ENCODE data around the gene PROX1.

Gene PROX1

GRCh38 chr1:213953806-213954205 is 34.0 kb upstream of the PROX1 start:
- Histone ChIP-seq H3K4me3 (ENCODE audit: insufficient read length, low read depth) (no peak overlapping the region), H3K4me1 (ENCODE audit: insufficient read depth, insufficient read length) (no peaks in the 10 kb centered on the region), H3K9ac (ENCODE audit: insufficient read length, low read depth) (no peak overlapping the region), H3K9me3 (ENCODE audit: insufficient read depth, low read length) (no peaks in the 10 kb centered on the region), H3K36me3 (ENCODE audit: insufficient read depth, insufficient read length, low read length) (no peaks in the 10 kb centered on the region), H3K27me3 (ENCODE audit: insufficient read depth, insufficient read length) (no peaks in the 10 kb centered on the region)
- no peak for TF ChIP-seq YY1 (IDR thresholded peaks at IDR 0.05; ENCODE audit: insufficient read depth, insufficient read length)
- no peak for TF ChIP-seq ZNF274 (IDR thresholded peaks at IDR 0.05; ENCODE audit: low read depth, low read length)
- no peak for TF ChIP-seq SUZ12 (IDR thresholded peaks at IDR 0.05; ENCODE audit: extremely low read depth, insufficient read depth, insufficient read length)
- DNase-seq (ENCODE audit: low read depth, low spot score), result no peak

DNA sequence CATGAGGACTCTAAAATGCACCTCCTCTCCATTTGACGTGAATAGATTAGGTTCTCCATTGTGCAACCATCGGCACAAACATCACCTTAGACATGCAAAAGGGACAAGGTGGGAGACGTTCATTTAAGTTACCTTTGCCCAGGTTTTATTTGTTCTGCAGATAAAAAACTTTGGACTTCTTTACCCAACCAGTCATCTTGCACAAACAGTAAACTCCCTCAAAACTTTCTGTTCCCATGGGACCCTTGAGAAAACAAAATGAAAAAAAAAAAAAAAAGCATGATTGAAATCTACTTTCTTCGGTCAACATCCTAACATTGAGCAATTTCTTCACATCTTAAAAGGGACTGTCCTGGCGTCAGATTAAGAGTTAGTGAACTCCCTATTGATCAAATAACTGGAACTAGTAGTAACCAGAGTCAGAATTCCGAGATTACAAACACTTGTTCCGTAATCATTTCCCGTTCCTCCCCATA is 31.4 kb upstream of the PROX1 start:
- Histone ChIP-seq H3K27me3 (ENCODE audit: insufficient read depth, insufficient read length) (no peaks in the 10 kb centered on the region), H3K4me1 (ENCODE audit: insufficient read depth, insufficient read length) (no peaks in the 10 kb centered on the region), H3K4me3 (ENCODE audit: insufficient read length, low read depth) (no peak overlapping the region), H3K36me3 (ENCODE audit: insufficient read depth, insufficient read length, low read length) (no peaks in the 10 kb centered on the region), H3K9me3 (ENCODE audit: insufficient read depth, low read length) (no peaks in the 10 kb centered on the region), H3K9ac (ENCODE audit: insufficient read length, low read depth) (no peak overlapping the region)
- TF ChIP-seq SUZ12 (IDR thresholded peaks at IDR 0.05; ENCODE audit: extremely low read depth, insufficient read depth, insufficient read length) (no peak), ZNF274 (IDR thresholded peaks at IDR 0.05; ENCODE audit: low read depth, low read length) (no peak), YY1 (IDR thresholded peaks at IDR 0.05; ENCODE audit: insufficient read depth, insufficient read length) (no peak)
- DNase-seq (ENCODE audit: low read depth, low spot score), result no peak

GRCh38 chr1:213958346-213958745 is 29.4 kb upstream of the PROX1 start:
- no peaks in the 10 kb centered on the region for H3K4me1 ChIP-seq (ENCODE audit: insufficient read depth, insufficient read length)
- H3K4me3 ChIP-seq (ENCODE audit: insufficient read length, low read depth), result no peak overlapping the region
- H3K9ac ChIP-seq (ENCODE audit: insufficient read length, low read depth), result no peak overlapping the region
- no peaks in the 10 kb centered on the region for H3K36me3 ChIP-seq (ENCODE audit: insufficient read depth, insufficient read length, low read length)
- no peaks in the 10 kb centered on the region for H3K9me3 ChIP-seq (ENCODE audit: insufficient read depth, low read length)
- no peak for DNase-seq (ENCODE audit: low read depth, low spot score)
- H3K27me3 ChIP-seq (ENCODE audit: insufficient read depth, insufficient read length), result no peaks in the 10 kb centered on the region
- no peak for TF ChIP-seq SUZ12 (IDR thresholded peaks at IDR 0.05; ENCODE audit: extremely low read depth, insufficient read depth, insufficient read length)
- no peak for TF ChIP-seq YY1 (IDR thresholded peaks at IDR 0.05; ENCODE audit: insufficient read depth, insufficient read length)
- no peak for TF ChIP-seq ZNF274 (IDR thresholded peaks at IDR 0.05; ENCODE audit: low read depth, low read length)

DNA sequence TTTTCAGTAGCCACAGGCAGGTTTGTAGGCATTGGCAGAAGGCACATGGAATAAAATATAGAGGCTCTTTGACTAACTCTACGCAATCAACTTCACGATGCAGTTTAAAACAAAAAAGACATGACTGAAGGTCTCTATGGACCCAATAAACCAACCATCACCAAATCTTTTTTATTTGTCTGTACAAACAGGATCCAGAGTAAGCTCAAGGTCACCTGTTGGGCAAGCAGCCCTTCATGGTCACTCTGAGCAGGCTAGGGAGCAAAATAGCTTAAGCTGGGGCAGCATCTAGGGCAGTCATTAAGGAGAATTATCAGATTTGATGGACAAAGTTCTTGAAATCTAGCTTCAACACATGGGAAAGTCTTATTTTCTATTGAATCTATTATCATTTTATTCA is 26.8 kb upstream of the PROX1 start:
- no peak overlapping the region for H3K4me3 ChIP-seq (ENCODE audit: insufficient read length, low read depth)
- no peak for TF ChIP-seq ZNF274 (IDR thresholded peaks at IDR 0.05; ENCODE audit: low read depth, low read length)
- TF ChIP-seq YY1 (IDR thresholded peaks at IDR 0.05; ENCODE audit: insufficient read depth, insufficient read length), result no peak
- no peak for TF ChIP-seq SUZ12 (IDR thresholded peaks at IDR 0.05; ENCODE audit: extremely low read depth, insufficient read depth, insufficient read length)
- no peaks in the 10 kb centered on the region for H3K36me3 ChIP-seq (ENCODE audit: insufficient read depth, insufficient read length, low read length)
- no peaks in the 10 kb centered on the region for H3K27me3 ChIP-seq (ENCODE audit: insufficient read depth, insufficient read length)
- no peaks in the 10 kb centered on the region for H3K9me3 ChIP-seq (ENCODE audit: insufficient read depth, low read length)
- DNase-seq (ENCODE audit: low read depth, low spot score), result no peak
- H3K9ac ChIP-seq (ENCODE audit: insufficient read length, low read depth), result no peak overlapping the region
- H3K4me1 ChIP-seq (ENCODE audit: insufficient read depth, insufficient read length), result no peaks in the 10 kb centered on the region

GRCh38 chr1:213962508-213962907 is 25.3 kb upstream of the PROX1 start:
- no peaks in the 10 kb centered on the region for H3K27me3 ChIP-seq (ENCODE audit: insufficient read depth, insufficient read length)
- H3K9me3 ChIP-seq (ENCODE audit: insufficient read depth, low read length), result no peaks in the 10 kb centered on the region
- no peaks in the 10 kb centered on the region for H3K4me1 ChIP-seq (ENCODE audit: insufficient read depth, insufficient read length)
- no peak overlapping the region for H3K9ac ChIP-seq (ENCODE audit: insufficient read length, low read depth)
- DNase-seq (ENCODE audit: low read depth, low spot score), result no peak
- no peaks in the 10 kb centered on the region for H3K36me3 ChIP-seq (ENCODE audit: insufficient read depth, insufficient read length, low read length)
- H3K4me3 ChIP-seq (ENCODE audit: insufficient read length, low read depth), result no peak overlapping the region
- no peak for TF ChIP-seq ZNF274 (IDR thresholded peaks at IDR 0.05; ENCODE audit: low read depth, low read length)
- no peak for TF ChIP-seq SUZ12 (IDR thresholded peaks at IDR 0.05; ENCODE audit: extremely low read depth, insufficient read depth, insufficient read length)
- no peak for TF ChIP-seq YY1 (IDR thresholded peaks at IDR 0.05; ENCODE audit: insufficient read depth, insufficient read length)

GRCh38 chr1:213966122-213966521 is 21.7 kb upstream of the PROX1 start:
- Histone ChIP-seq H3K27me3 (ENCODE audit: insufficient read depth, insufficient read length) (no peaks in the 10 kb centered on the region), H3K4me3 (ENCODE audit: insufficient read length, low read depth) (no peak overlapping the region), H3K9ac (ENCODE audit: insufficient read length, low read depth) (no peak overlapping the region), H3K36me3 (ENCODE audit: insufficient read depth, insufficient read length, low read length) (no peaks in the 10 kb centered on the region), H3K4me1 (ENCODE audit: insufficient read depth, insufficient read length) (no peaks in the 10 kb centered on the region), H3K9me3 (ENCODE audit: insufficient read depth, low read length) (no peaks in the 10 kb centered on the region)
- TF ChIP-seq ZNF274 (IDR thresholded peaks at IDR 0.05; ENCODE audit: low read depth, low read length) (no peak), SUZ12 (IDR thresholded peaks at IDR 0.05; ENCODE audit: extremely low read depth, insufficient read depth, insufficient read length) (no peak), YY1 (IDR thresholded peaks at IDR 0.05; ENCODE audit: insufficient read depth, insufficient read length) (no peak)
- no peak for DNase-seq (ENCODE audit: low read depth, low spot score)

DNA sequence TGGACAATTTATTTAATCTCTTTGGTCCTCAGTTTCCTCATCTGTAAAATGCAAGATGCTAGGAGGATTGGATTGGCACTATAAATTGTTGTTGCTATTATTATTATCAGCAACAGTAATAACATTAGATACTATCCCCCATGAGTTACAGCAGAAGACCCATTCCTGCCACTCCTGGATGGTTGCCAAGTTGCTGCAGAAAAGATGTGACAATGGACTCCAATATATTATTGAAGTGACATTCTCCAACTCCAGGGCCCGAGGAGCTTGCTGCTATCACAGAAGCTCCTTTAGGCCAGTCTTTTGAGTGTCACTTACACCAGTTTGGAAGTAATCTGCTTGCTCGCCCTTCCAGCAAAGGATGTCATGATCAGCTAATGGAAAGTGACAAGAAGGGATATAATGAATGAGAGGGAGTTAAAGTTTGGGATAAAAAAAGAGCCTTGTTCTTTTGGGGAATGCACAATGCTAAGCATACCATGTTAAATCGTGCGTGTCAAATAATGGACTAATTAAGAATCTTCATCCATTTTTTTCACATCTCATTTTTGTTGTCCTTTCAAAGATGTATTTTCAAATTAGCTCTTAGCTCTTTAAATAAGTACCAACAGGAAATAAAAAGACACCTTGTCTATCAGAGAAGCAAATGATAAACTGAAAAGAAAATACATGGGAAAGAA is 19.5 kb upstream of the PROX1 start:
- no peak overlapping the region for H3K9ac ChIP-seq (ENCODE audit: insufficient read length, low read depth)
- TF ChIP-seq SUZ12 (IDR thresholded peaks at IDR 0.05; ENCODE audit: extremely low read depth, insufficient read depth, insufficient read length), result no peak
- no peak for TF ChIP-seq YY1 (IDR thresholded peaks at IDR 0.05; ENCODE audit: insufficient read depth, insufficient read length)
- no peak for TF ChIP-seq ZNF274 (IDR thresholded peaks at IDR 0.05; ENCODE audit: low read depth, low read length)
- no peak overlapping the region for H3K4me3 ChIP-seq (ENCODE audit: insufficient read length, low read depth)
- no peaks in the 10 kb centered on the region for H3K36me3 ChIP-seq (ENCODE audit: insufficient read depth, insufficient read length, low read length)
- no peaks in the 10 kb centered on the region for H3K4me1 ChIP-seq (ENCODE audit: insufficient read depth, insufficient read length)
- no peaks in the 10 kb centered on the region for H3K9me3 ChIP-seq (ENCODE audit: insufficient read depth, low read length)
- no peaks in the 10 kb centered on the region for H3K27me3 ChIP-seq (ENCODE audit: insufficient read depth, insufficient read length)
- no peak for DNase-seq (ENCODE audit: low read depth, low spot score)
